K562 (cell line): ENCODE results near the gene ZMYND8. TPM values are rescaled to one million over a fixed set of nuclear protein-coding genes. Genes with fewer than 3 reads are reported as not detected.

Experiments used
- AFF1 ChIP-seq, 2 experiments: fragments of 450-650 bp; IDR thresholded peaks; 2 replicates each; pipeline ENCODE4 v1.6.1; 2018; ENCODE audit warnings: mild to moderate bottlenecking in 2 of 2, low read depth in 1 of 2; ENCODE audit not compliant: partially characterized antibody in 2 of 2
- LARP7 ChIP-seq: fragments of 450-650 bp; IDR thresholded peaks from 2 replicates; pipeline ENCODE4 v1.6.1; 2016
- ZFX ChIP-seq: sonication (generic); formaldehyde crosslinking; IDR thresholded peaks from 2 replicates; pipeline ENCODE4 v1.8.0; 2022; ENCODE audit warnings: mild to moderate bottlenecking, missing genetic modification reagents, moderate library complexity
- ZKSCAN8 ChIP-seq: fragments of 200-800 bp; sonication (Bioruptor generic); IDR thresholded peaks from 2 replicates; pipeline ENCODE4 v1.6.1; 2016; ENCODE audit warnings: missing genetic modification characterization, missing compliant biosample characterization
- polyA plus RNA-seq, 8 experiments: library from polyadenylated mRNA; depleted of rRNA in 4 of 8; stranded (reverse) in 5 of 8; unstranded in 3 of 8; fragments of >200 nt; fragmentation: Nextera tagmentation in 2 of 8; fragmentation: Illumina TruSeq in 1 of 8; extraction: Ambion mirVana in 2 of 8; extraction: Trizol in 1 of 8; gene quantifications; 2 replicates each; pipeline versions ENCODE4 v1.2.1 to v1.2.3, GENCODE V29; 2011 to 2014; ENCODE audit warnings: inconsistent platforms in 1 of 8, missing spikeins in 1 of 8
- total RNA-seq, 7 experiments: library from RNA; depleted of rRNA in 6 of 7; stranded (reverse); fragments of >200 nt in 6 of 7; fragmentation: Illumina TruSeq in 2 of 7; extraction: Trizol in 2 of 7; gene quantifications; 2 replicates each; pipeline versions ENCODE4 v1.2.1 to v1.2.3, GENCODE V29; 2011 to 2021; ENCODE audit warnings: low replicate concordance in 1 of 7

The ZMYND8 gene
- total and polyA plus RNA-seq, 9 of the 15 experiments (the other 6 are each of a cell fraction or from before 2014, with no cell fraction given), result 31.8 to 148 (median 71.9) TPM

- TF ChIP-seq AFF1 (IDR thresholded peaks at IDR 0.05; ENCODE audit: low read depth in 1 of 2, partially characterized antibody in 2 of 2), result peak in 1 of 2 experiments; percentile 28
- TF ChIP-seq ZKSCAN8 (CRISPR knock-in tag), result 0 out of 2 replicates have a peak, but pooled peaks have one; percentile 4
- TF ChIP-seq LARP7, result no peak
- TF ChIP-seq ZFX (CRISPR knock-in tag), result peak; percentile 30; the same call in 1 of the 2 replicates
Measured at GRCh38 chr20:47355489-47356219, 845 bp downstream of the ZMYND8 start (continued).
